OCI-LY3 (cell line): ENCODE results near the gene DDB1.

Experiments used
- H2AFZ ChIP-seq: fragments of 200-600, 300-600 bp; shearing (Covaris generic); 2 replicates; pipeline ENCODE4 v1.6.0; 2014; ENCODE audit warnings: antibody characterized with exemption, low read depth, low read length
- H3K27ac ChIP-seq: fragments of 200-600, 300-600 bp; sonication (generic); 2 replicates; pipeline ENCODE4 v1.5.1; 2014; ENCODE audit warnings: mild to moderate bottlenecking, low read length, moderate library complexity, mixed read lengths
- H3K27me3 ChIP-seq: fragments of 200-600, 300-600 bp; sonication (generic); 2 replicates; pipeline ENCODE4 v1.6.1; 2014; ENCODE audit warnings: low read depth, low read length, mixed read lengths
- H3K36me3 ChIP-seq: fragments of 200-600, 300-600 bp; sonication (generic); replicated peaks from 2 replicates; pipeline ENCODE3; 2014; ENCODE audit warnings: low read depth, low read length, mixed read lengths
- H3K4me1 ChIP-seq: fragments of 300-600, 200-600 bp; sonication (generic); 2 replicates; pipeline ENCODE4 v1.6.1; 2014; ENCODE audit warnings: low read length, mixed read lengths
- H3K4me2 ChIP-seq: fragments of 200-600, 300-600 bp; sonication (generic); 2 replicates; pipeline ENCODE4 v1.6.1; 2014; ENCODE audit warnings: low read length, mixed read lengths
- H3K4me3 ChIP-seq: fragments of 300-600, 200-600 bp; sonication (generic); 2 replicates; pipeline ENCODE4 v1.5.1; 2014; ENCODE audit warnings: antibody characterized with exemption, mild to moderate bottlenecking, low read length, moderate library complexity
- H3K79me2 ChIP-seq: fragments of 300-600, 200-600 bp; shearing (Covaris generic); 2 replicates; pipeline ENCODE4 v1.6.1; 2014; ENCODE audit warnings: mild to moderate bottlenecking, low read length, mixed read lengths
- H3K9ac ChIP-seq: fragments of 300-600, 200-600 bp; shearing (Covaris generic); 2 replicates; pipeline ENCODE4 v1.6.0; 2014; ENCODE audit warnings: mild to moderate bottlenecking, low read length, moderate library complexity
- H3K9me3 ChIP-seq: fragments of 200-600, 300-600 bp; shearing (Covaris generic); 2 replicates; pipeline ENCODE4 v1.6.1; 2014; ENCODE audit warnings: low read length, mixed read lengths; ENCODE audit not compliant: insufficient read depth
- H4K20me1 ChIP-seq: fragments of 200-600, 300-600 bp; sonication (generic); 2 replicates; pipeline ENCODE4 v1.6.1; 2016; ENCODE audit warnings: low read length, mixed read lengths; ENCODE audit not compliant: insufficient read depth
- CTCF ChIP-seq: fragments of 200-600, 300-600 bp; sonication (generic); IDR thresholded peaks from 2 replicates; pipeline ENCODE4 v1.5.1; 2014; ENCODE audit warnings: antibody characterized with exemption, low read length, low read depth
- EZH2phosphoT487 ChIP-seq: fragments of 200-600 bp; shearing (Covaris generic); IDR thresholded peaks from 2 replicates; pipeline ENCODE4 v1.6.1; 2018; ENCODE audit warnings: antibody characterized with exemption, mixed run types, low read depth

DDB1 gene

GRCh38 chr11:61362542-61362875, 29.6 kb upstream of the DDB1 start:
- Histone ChIP-seq H3K9me3 (no peaks in the 10 kb centered on the region), H3K4me1 (peaks cover 36% of the 10 kb centered on the region), H3K4me2 (peak overlapping the region; percentile 96), H3K36me3 (peaks cover 46% of the 10 kb centered on the region), H3K4me3 (peak overlapping the region; percentile 96), H3K27me3 (no peaks in the 10 kb centered on the region), H3K27ac (peak overlapping the region; percentile 99), H2AFZ (peak overlapping the region; percentile 16; the same call in 1 of the 2 replicates), H3K9ac (peak overlapping the region; percentile 97), H4K20me1 (no peaks in the 10 kb centered on the region), H3K79me2 (peaks cover 64% of the 10 kb centered on the region)
- TF ChIP-seq EZH2phosphoT487 (no peak), CTCF (no peak)

GRCh38 chr11:61361741-61362541, 29.0 kb upstream of the DDB1 start, which contains the start of the genes CYB561A3 and TMEM138:
Gene CYB561A3 (minus strand): TSS chr11:61361882. CDS start chr11:61356713, 5,169 bp downstream.
Gene TMEM138 (plus strand): TSS chr11:61362374. CDS start chr11:61364391, 2,017 bp downstream.
- no peaks in the 10 kb centered on the region for H3K27me3 ChIP-seq
- H2AFZ ChIP-seq = peak within 1 kb of the TSS; percentile 92
- H3K9ac ChIP-seq = peak within 1 kb of the TSS; percentile 97
- H3K4me3 ChIP-seq = peak within 1 kb of the TSS; percentile 96
- no peaks in the 10 kb centered on the region for H3K9me3 ChIP-seq
- peaks cover 41% of the 10 kb centered on the region for H3K4me1 ChIP-seq
- no peak for TF ChIP-seq EZH2phosphoT487
- TF ChIP-seq CTCF = no peak
- H3K4me2 ChIP-seq = peak within 1 kb of the TSS; percentile 96
- H3K79me2 ChIP-seq = peaks cover 64% of the 10 kb centered on the region
- H3K27ac ChIP-seq = peak within 1 kb of the TSS; percentile 99
- no peaks in the 10 kb centered on the region for H4K20me1 ChIP-seq
- H3K36me3 ChIP-seq = peaks cover 40% of the 10 kb centered on the region

GRCh38 chr11:61361237-61361740, 28.4 kb upstream of the DDB1 start:
- H3K4me3 ChIP-seq = peak overlapping the region; percentile 96
- peaks cover 36% of the 10 kb centered on the region for H3K36me3 ChIP-seq
- peak overlapping the region; percentile 97 for H3K9ac ChIP-seq
- H3K27me3 ChIP-seq = no peaks in the 10 kb centered on the region
- no peaks in the 10 kb centered on the region for H3K9me3 ChIP-seq
- no peak overlapping the region for H2AFZ ChIP-seq
- H3K79me2 ChIP-seq = peaks cover 68% of the 10 kb centered on the region
- H3K4me1 ChIP-seq = peaks cover 48% of the 10 kb centered on the region
- H4K20me1 ChIP-seq = no peaks in the 10 kb centered on the region
- peak overlapping the region; percentile 99 for H3K27ac ChIP-seq
- peak overlapping the region; percentile 96 for H3K4me2 ChIP-seq
- TF ChIP-seq EZH2phosphoT487 (no peak), CTCF (no peak)

GRCh38 chr11:61359516-61359915, 26.6 kb upstream of the DDB1 start:
- H3K4me2 ChIP-seq = peak overlapping the region; percentile 96
- TF ChIP-seq CTCF (no peak), EZH2phosphoT487 (no peak)

More at GRCh38 chr11:61359516-61359915, 26.6 kb upstream of the DDB1 start:
- H4K20me1 ChIP-seq = no peaks in the 10 kb centered on the region
- H3K27me3 ChIP-seq = no peaks in the 10 kb centered on the region
- H3K4me3 ChIP-seq = peak overlapping the region; percentile 96
- peaks cover 82% of the 10 kb centered on the region for H3K79me2 ChIP-seq
- no peaks in the 10 kb centered on the region for H3K9me3 ChIP-seq
- peak overlapping the region; percentile 99 for H3K27ac ChIP-seq
- H3K9ac ChIP-seq = peak overlapping the region; percentile 97
- H2AFZ ChIP-seq = no peak overlapping the region
- H3K36me3 ChIP-seq = peaks cover 33% of the 10 kb centered on the region
- H3K4me1 ChIP-seq = peaks cover 64% of the 10 kb centered on the region
